ENCODE data around the gene KRT6C.

- TF ChIP-seq HDGF (IDR thresholded peaks at IDR 0.05; ENCODE audit: borderline replicate concordance) (no peak), L3MBTL2 (conservative IDR thresholded peaks at IDR 0.05) (no peak), FOXA1 (IDR thresholded peaks at IDR 0.05) (no peak)
Measured at GRCh38 chr12:52464897-52465296, 8.7 kb downstream of the KRT6C start.
